Parietal lobe (tissue), 2 donors: ENCODE measurements around the gene NANOS1. TPM values are rescaled to one million over a fixed set of nuclear protein-coding genes. Genes with fewer than 3 reads are reported as not detected.

ENCODE experiments used
- small RNA-seq: library from RNA; depleted of rRNA; stranded (forward); fragments of <200 nt; gene quantifications from one replicate; pipeline ENCODE3, GENCODE V24; 2014; ENCODE audit warnings: low replicate concordance
- total RNA-seq: library from RNA; depleted of rRNA; stranded (reverse); fragments of >200 nt; gene quantifications from one replicate; pipeline ENCODE4 v1.2.3, GENCODE V29; 2014

Gene NANOS1
- total RNA-seq = 2.8 TPM

GRCh38 chr10:119029613-119030420 is at the start of gene NANOS1:
TSS of gene NANOS1 (plus strand) at chr10:119029714. CDS start at chr10:119029802, 88 bp downstream.

GRCh38 chr10:119080521-119081259 is 51.2 kb downstream of the NANOS1 start, which contains the start of gene EIF3A:
TSS of gene EIF3A (minus strand) at chr10:119080817. CDS start at chr10:119080676, 141 bp downstream.

Small RNA genes lying within 50 kb of the gene (small RNA-seq; reads per million reads assigned to genes)
- gene RF00413 (not detected), gene SNORA19 (not detected)

Other genes with a start within 250 kb of the NANOS1 start
- gene EIF3A, start 51.1 kb downstream of the NANOS1 start, total RNA-seq = 102 TPM
- gene DENND10, start 74.4 kb downstream of the NANOS1 start, total RNA-seq = 56.3 TPM
- gene SFXN4, start 136.0 kb downstream of the NANOS1 start, total RNA-seq = 15.0 TPM
- gene PRDX3, start 149.1 kb downstream of the NANOS1 start, total RNA-seq = 84.8 TPM
- gene GRK5, start 177.9 kb downstream of the NANOS1 start, total RNA-seq = 14.7 TPM